ENCODE measurements around the gene ATP5ME. TPM values are rescaled to one million over a fixed set of nuclear protein-coding genes. Genes with fewer than 3 reads are reported as not detected.
"Not testable (repeated sequence)": the region's sequence is repeated elsewhere in the genome, so short reads cannot be mapped to it uniquely, and the experiment has no call there.

Gene ATP5ME
- total RNA-seq, 1 donor from 2014 or later: 230 TPM

- H3K4me3 Mint-ChIP-seq (ENCODE audit: unreplicated experiment): peak overlapping the region; percentile 12
- H3K27me3 Mint-ChIP-seq (ENCODE audit: unreplicated experiment): peaks cover 6% of the 10 kb centered on the region
- DNase-seq: no peak
- peaks cover 5% of the 10 kb centered on the region for H3K9me3 Mint-ChIP-seq (ENCODE audit: unreplicated experiment)
- H3K27ac Mint-ChIP-seq (ENCODE audit: unreplicated experiment): no peak overlapping the region
- peaks cover 4% of the 10 kb centered on the region for H3K36me3 Mint-ChIP-seq (ENCODE audit: unreplicated experiment)
- no peak for TF ChIP-seq CTCF (IDR thresholded peaks at IDR 0.05; ENCODE audit: partially characterized antibody, unreplicated experiment)
- H3K4me1 Mint-ChIP-seq (ENCODE audit: low read depth, unreplicated experiment): no peaks in the 10 kb centered on the region
Measured at GRCh38 chr4:700587-701264, 26.6 kb upstream of the ATP5ME start.

GRCh38 chr4:699816-700580 lies 25.9 kb upstream of the ATP5ME start:
- no peaks in the 10 kb centered on the region for H3K4me1 Mint-ChIP-seq (ENCODE audit: low read depth, unreplicated experiment)
- H3K27me3 Mint-ChIP-seq (ENCODE audit: unreplicated experiment): peaks cover 6% of the 10 kb centered on the region
- H3K9me3 Mint-ChIP-seq (ENCODE audit: unreplicated experiment): peaks cover 5% of the 10 kb centered on the region
- H3K27ac Mint-ChIP-seq (ENCODE audit: unreplicated experiment): no peak overlapping the region
- no peak for DNase-seq
- H3K4me3 Mint-ChIP-seq (ENCODE audit: unreplicated experiment): no peak overlapping the region
- H3K36me3 Mint-ChIP-seq (ENCODE audit: unreplicated experiment): peaks cover 5% of the 10 kb centered on the region
- no peak for TF ChIP-seq CTCF (IDR thresholded peaks at IDR 0.05; ENCODE audit: partially characterized antibody, unreplicated experiment)

DNA sequence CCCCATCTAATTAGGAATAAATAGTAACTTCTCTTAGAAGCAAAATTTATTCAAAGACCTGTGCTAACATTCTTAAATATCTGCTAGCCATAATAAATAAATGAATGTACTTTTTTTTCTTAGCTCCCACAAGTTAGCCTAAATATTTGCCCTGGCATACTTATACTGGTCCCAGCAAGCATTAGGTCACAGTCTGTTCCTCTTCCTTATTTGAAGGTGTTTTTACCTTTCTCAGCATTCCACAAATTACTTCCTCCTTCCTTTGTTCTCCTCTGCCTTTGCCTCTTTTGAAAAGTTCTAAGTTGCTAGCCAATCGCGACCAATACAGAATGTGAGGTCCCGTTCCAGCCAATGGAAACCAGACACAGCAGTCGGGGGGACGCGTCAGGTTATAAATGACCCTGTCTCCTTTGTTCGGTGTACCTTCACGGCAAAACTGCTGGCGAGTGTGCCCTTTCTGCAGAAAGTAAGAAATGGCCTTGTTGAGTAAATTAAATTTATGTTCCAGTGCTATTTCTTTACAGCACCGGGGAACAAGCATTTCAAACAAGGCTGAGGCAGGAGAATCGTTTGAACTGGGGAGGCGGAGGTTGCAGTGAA lies 20.4 kb upstream of the ATP5ME start:
- not testable (repeated sequence) for DNase-seq; H3K4me1 Mint-ChIP-seq (ENCODE audit: low read depth, unreplicated experiment); H3K27me3 Mint-ChIP-seq (ENCODE audit: unreplicated experiment); H3K4me3 Mint-ChIP-seq (ENCODE audit: unreplicated experiment); H3K9me3 Mint-ChIP-seq (ENCODE audit: unreplicated experiment); H3K36me3 Mint-ChIP-seq (ENCODE audit: unreplicated experiment)
- peak overlapping the region; percentile 11 for H3K27ac Mint-ChIP-seq (ENCODE audit: unreplicated experiment)

GRCh38 chr4:692771-693554 lies 18.9 kb upstream of the ATP5ME start:
- Mint-ChIP-seq H3K9me3 (ENCODE audit: unreplicated experiment) (peaks cover 4% of the 10 kb centered on the region), H3K27ac (ENCODE audit: unreplicated experiment) (no peak overlapping the region), H3K27me3 (ENCODE audit: unreplicated experiment) (peaks cover 7% of the 10 kb centered on the region), H3K36me3 (ENCODE audit: unreplicated experiment) (peaks cover 7% of the 10 kb centered on the region), H3K4me3 (ENCODE audit: unreplicated experiment) (no peak overlapping the region), H3K4me1 (ENCODE audit: low read depth, unreplicated experiment) (no peaks in the 10 kb centered on the region)
- DNase-seq: no peak
- TF ChIP-seq CTCF (IDR thresholded peaks at IDR 0.05; ENCODE audit: partially characterized antibody, unreplicated experiment): no peak

DNA sequence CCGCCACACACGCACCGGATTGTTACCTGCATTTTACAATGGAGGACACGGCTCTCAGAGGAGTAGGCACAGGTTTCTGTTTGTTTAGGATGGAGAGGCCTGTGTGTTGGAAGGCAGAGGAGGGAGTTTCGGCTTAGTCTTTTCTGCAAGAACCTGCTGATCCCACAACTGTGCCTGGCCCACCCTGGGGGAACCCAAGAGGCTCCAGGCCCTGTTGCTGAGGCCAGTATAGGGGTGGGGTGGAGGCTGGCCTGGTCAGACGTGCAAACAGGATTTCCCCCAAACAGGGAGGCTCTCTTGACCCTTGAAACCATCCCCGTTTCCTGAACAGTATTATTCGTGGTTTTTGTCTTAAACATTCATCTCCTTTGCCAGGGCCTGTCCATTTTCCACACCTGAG lies 15.6 kb upstream of the ATP5ME start:
- Mint-ChIP-seq H3K27me3 (ENCODE audit: unreplicated experiment) (peaks cover 16% of the 10 kb centered on the region), H3K4me3 (ENCODE audit: unreplicated experiment) (no peak overlapping the region), H3K9me3 (ENCODE audit: unreplicated experiment) (peaks cover 7% of the 10 kb centered on the region), H3K4me1 (ENCODE audit: low read depth, unreplicated experiment) (no peaks in the 10 kb centered on the region), H3K27ac (ENCODE audit: unreplicated experiment) (no peak overlapping the region), H3K36me3 (ENCODE audit: unreplicated experiment) (peaks cover 8% of the 10 kb centered on the region)
- TF ChIP-seq CTCF (IDR thresholded peaks at IDR 0.05; ENCODE audit: partially characterized antibody, unreplicated experiment): no peak
- no peak for DNase-seq

All from glutamatergic neuron (in vitro differentiated cells).